Liver (tissue), 3 donors: ENCODE measurements around the gene CLEC16A.

Experiments
- CTCF ChIP-seq: fragments of 150-350 bp; IDR thresholded peaks from 2 replicates; pipeline ENCODE4 v1.5.1; 2017; ENCODE audit warnings: improper control_type of control experiment, low read depth, low read length; ENCODE audit not compliant: missing input control
- GABPA ChIP-seq, 2 donors: IDR thresholded peaks in 1 of 2; conservative IDR thresholded peaks in 1 of 2; 2 replicates each; pipeline ENCODE4 v1.6.1; 2016; ENCODE audit warnings: antibody characterized with exemption in 2 of 2, mild to moderate bottlenecking in 1 of 2, moderate library complexity in 1 of 2
- REST ChIP-seq: IDR thresholded peaks from 2 replicates; pipeline ENCODE4 v1.6.1; 2016; ENCODE audit warnings: antibody characterized with exemption, mild to moderate bottlenecking
- SP1 ChIP-seq: IDR thresholded peaks from 2 replicates; pipeline ENCODE4 v1.6.1; 2018; ENCODE audit warnings: antibody characterized with exemption, mild to moderate bottlenecking
- YY1 ChIP-seq: IDR thresholded peaks from 2 replicates; pipeline ENCODE4 v1.6.1; 2016; ENCODE audit warnings: antibody characterized with exemption, mild to moderate bottlenecking
- TF ChIP-seq, protein P1 (sequence below): IDR thresholded peaks from 2 replicates; pipeline ENCODE4 v1.6.1; 2016; ENCODE audit warnings: antibody characterized with exemption
- TF ChIP-seq, protein P2 (sequence below): IDR thresholded peaks from 2 replicates; pipeline ENCODE4 v1.6.1; 2016; ENCODE audit warnings: antibody characterized with exemption
- donor health status: healthy.
- donor health status: healthy.

DNA sequence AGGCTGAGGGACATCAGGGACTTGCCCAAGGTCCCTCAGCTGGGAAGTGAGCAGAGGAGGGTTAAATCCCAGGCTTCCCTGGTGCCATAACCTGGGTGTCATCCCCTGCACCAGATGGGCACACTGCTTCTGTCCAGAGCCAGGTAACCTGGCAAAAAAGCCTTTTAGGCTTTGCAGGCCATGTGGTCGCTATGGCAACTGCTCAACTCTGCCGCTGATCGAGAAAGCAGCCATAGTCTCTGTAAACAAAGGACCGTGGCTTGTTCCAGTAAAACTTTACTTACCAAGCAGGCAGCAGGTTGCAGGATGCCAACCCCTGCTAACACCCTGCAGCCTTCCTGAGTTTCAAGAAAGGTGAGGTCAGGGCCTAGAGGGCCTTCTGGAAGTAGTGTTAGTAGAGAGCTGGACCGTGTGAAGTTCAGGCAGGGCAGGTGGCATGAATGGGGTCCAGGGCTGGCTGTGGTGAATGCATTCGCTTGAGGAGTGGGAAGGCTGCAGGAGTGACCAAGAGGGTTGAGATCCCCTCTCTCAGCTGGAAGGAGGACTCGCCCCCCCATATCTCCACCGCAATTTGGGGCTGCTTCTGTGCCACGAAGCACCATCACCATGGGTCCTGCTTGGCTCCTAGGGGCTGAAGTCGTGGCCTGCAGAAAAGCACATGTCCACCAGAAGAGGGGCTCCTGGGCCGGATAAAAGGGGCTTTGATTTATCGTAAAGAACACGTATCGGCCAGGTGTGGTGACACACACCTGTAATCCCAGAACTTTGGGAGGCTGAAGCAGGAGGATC lies 220.3 kb downstream of the CLEC16A start:
- TF ChIP-seq CTCF (no peak), REST (no peak), YY1 (no peak), SP1 (no peak), GABPA (IDR thresholded peaks at IDR 0.05 in 1 of 2, conservative IDR thresholded peaks at IDR 0.05 in 1 of 2) (no peak)
- TF ChIP-seq, protein P1, sequence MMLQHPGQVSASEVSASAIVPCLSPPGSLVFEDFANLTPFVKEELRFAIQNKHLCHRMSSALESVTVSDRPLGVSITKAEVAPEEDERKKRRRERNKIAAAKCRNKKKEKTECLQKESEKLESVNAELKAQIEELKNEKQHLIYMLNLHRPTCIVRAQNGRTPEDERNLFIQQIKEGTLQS: no peak
- TF ChIP-seq, protein P2, sequence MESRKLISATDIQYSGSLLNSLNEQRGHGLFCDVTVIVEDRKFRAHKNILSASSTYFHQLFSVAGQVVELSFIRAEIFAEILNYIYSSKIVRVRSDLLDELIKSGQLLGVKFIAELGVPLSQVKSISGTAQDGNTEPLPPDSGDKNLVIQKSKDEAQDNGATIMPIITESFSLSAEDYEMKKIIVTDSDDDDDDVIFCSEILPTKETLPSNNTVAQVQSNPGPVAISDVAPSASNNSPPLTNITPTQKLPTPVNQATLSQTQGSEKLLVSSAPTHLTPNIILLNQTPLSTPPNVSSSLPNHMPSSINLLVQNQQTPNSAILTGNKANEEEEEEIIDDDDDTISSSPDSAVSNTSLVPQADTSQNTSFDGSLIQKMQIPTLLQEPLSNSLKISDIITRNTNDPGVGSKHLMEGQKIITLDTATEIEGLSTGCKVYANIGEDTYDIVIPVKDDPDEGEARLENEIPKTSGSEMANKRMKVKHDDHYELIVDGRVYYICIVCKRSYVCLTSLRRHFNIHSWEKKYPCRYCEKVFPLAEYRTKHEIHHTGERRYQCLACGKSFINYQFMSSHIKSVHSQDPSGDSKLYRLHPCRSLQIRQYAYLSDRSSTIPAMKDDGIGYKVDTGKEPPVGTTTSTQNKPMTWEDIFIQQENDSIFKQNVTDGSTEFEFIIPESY: no peak
